ENCODE results near the gene OSBPL5.

Gene OSBPL5

GRCh38 chr11:3190600-3190999 is 25.5 kb upstream of the OSBPL5 start:
- Histone ChIP-seq H3K9me3 (ENCODE audit: control insufficient read depth in 5 of 5, low read length in 5 of 5) (no peaks in the 10 kb centered on the region), H3K27me3 (ENCODE audit: control insufficient read depth in 5 of 5, insufficient read depth in 4 of 5, low read length in 5 of 5) (peaks cover 0 to 9% (median 5%) of the 10 kb centered on the region in 5 donors), H3K4me3 (ENCODE audit: low read depth in 1 of 5, low read length in 5 of 5) (no peak overlapping the region), H3K4me1 (ENCODE audit: control insufficient read depth in 5 of 5, insufficient read depth in 5 of 5, low read length in 5 of 5) (peaks cover 0 to 3% (median 0%) of the 10 kb centered on the region in 5 donors), H3K9ac (ENCODE audit: low read length in 5 of 5) (no peak overlapping the region), H3K36me3 (ENCODE audit: control insufficient read depth in 5 of 5, insufficient read depth in 5 of 5, low read length in 5 of 5) (no peaks in the 10 kb centered on the region), H3K27ac (ENCODE audit: low read depth, low read length) (no peak overlapping the region)

DNA sequence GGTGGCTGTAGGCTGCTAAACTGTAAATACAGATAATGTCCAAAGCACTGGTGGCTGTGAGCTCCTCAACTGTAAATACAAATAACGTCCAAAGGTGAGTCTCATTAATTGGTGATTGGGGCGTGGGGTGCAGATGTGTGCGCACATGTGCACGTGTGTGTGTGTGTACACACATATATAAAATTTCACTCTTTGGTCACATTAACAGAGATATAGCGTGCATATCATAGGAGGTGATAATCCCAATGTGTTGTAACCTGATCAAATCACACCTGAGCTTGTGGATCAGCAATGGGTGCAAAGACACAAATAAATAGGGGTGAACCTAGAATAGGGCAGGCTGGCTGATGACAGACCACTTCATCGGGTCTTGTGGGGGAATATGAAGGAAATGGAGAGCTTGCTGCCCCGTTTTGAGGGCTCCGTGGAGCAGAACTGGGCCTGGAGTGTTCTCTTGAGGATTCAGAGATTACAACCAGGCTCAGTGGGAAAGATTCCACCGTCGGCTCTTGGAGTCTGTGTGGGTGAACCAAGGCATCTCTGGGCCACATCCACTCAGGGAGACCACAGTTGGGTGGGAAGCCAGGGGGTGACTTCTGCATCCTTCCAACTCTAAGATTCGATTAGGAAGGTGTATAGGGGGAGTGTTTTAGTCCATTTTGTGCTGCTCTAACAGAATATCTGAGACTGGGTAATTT is 24.9 kb upstream of the OSBPL5 start:
- H3K36me3 ChIP-seq (ENCODE audit: control insufficient read depth in 5 of 5, insufficient read depth in 5 of 5, low read length in 5 of 5): no peaks in the 10 kb centered on the region
- no peak overlapping the region for H3K9ac ChIP-seq (ENCODE audit: low read length in 5 of 5)
- no peak overlapping the region for H3K27ac ChIP-seq (ENCODE audit: low read depth, low read length)
- no peak overlapping the region for H3K4me3 ChIP-seq (ENCODE audit: low read depth in 1 of 5, low read length in 5 of 5)
- no peaks in the 10 kb centered on the region for H3K4me1 ChIP-seq (ENCODE audit: control insufficient read depth in 5 of 5, insufficient read depth in 5 of 5, low read length in 5 of 5)
- peaks cover 0 to 9% (median 5%) of the 10 kb centered on the region in 5 donors for H3K27me3 ChIP-seq (ENCODE audit: control insufficient read depth in 5 of 5, insufficient read depth in 4 of 5, low read length in 5 of 5)
- no peaks in the 10 kb centered on the region for H3K9me3 ChIP-seq (ENCODE audit: control insufficient read depth in 5 of 5, low read length in 5 of 5)

- no peak overlapping the region for H3K4me3 ChIP-seq (ENCODE audit: low read depth in 1 of 5, low read length in 5 of 5)
- H3K9ac ChIP-seq (ENCODE audit: low read length in 5 of 5): no peak overlapping the region
- H3K27me3 ChIP-seq (ENCODE audit: control insufficient read depth in 5 of 5, insufficient read depth in 4 of 5, low read length in 5 of 5): peaks cover 0 to 9% (median 5%) of the 10 kb centered on the region in 5 donors
- no peaks in the 10 kb centered on the region for H3K4me1 ChIP-seq (ENCODE audit: control insufficient read depth in 5 of 5, insufficient read depth in 5 of 5, low read length in 5 of 5)
- H3K36me3 ChIP-seq (ENCODE audit: control insufficient read depth in 5 of 5, insufficient read depth in 5 of 5, low read length in 5 of 5): no peaks in the 10 kb centered on the region
- H3K9me3 ChIP-seq (ENCODE audit: control insufficient read depth in 5 of 5, low read length in 5 of 5): no peaks in the 10 kb centered on the region
- no peak overlapping the region for H3K27ac ChIP-seq (ENCODE audit: low read depth, low read length)
These were observed 24.2 kb upstream of the OSBPL5 start for GRCh38 chr11:3189196-3189843.

DNA sequence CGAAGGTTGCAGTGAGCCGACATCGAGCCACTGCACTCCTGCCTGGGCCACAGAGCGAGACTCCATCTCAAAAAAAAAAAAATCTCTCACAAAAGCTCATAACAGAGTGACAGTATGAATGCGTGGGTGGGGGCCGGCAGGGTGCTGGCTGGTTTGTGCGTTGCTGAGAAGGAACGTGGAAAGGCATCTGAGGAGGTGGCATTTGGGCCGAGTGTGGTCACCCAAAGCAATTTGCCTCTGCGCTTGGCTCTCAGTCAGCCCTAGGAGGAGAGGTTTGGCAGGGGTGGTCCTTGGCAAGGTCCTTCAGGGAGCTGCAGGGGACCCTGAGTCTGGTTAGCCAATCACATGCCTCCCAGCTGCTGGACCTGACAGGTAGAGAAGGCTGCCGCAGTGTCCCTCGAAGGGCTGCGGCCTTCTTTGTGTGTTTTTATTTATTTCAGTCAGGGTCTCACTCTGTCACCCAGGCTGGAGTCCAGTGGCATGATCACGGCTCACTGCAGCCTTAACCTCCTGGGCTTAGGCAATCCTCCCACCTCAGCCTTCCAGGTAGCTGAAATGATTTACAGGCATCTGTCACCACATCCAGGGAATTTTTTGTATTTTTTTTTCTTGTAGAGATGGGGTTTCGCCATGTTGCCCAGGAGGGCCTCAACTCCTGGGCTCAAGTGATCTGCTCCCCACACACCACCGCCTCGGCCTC is 23.5 kb upstream of the OSBPL5 start:
- Histone ChIP-seq H3K36me3 (ENCODE audit: control insufficient read depth in 5 of 5, insufficient read depth in 5 of 5, low read length in 5 of 5) (no peaks in the 10 kb centered on the region), H3K9ac (ENCODE audit: low read length in 5 of 5) (no peak overlapping the region), H3K9me3 (ENCODE audit: control insufficient read depth in 5 of 5, low read length in 5 of 5) (no peaks in the 10 kb centered on the region), H3K27ac (ENCODE audit: low read depth, low read length) (no peak overlapping the region), H3K4me1 (ENCODE audit: control insufficient read depth in 5 of 5, insufficient read depth in 5 of 5, low read length in 5 of 5) (no peaks in the 10 kb centered on the region), H3K27me3 (ENCODE audit: control insufficient read depth in 5 of 5, insufficient read depth in 4 of 5, low read length in 5 of 5) (peaks cover 0 to 9% (median 5%) of the 10 kb centered on the region in 5 donors), H3K4me3 (ENCODE audit: low read depth in 1 of 5, low read length in 5 of 5) (no peak overlapping the region)

DNA sequence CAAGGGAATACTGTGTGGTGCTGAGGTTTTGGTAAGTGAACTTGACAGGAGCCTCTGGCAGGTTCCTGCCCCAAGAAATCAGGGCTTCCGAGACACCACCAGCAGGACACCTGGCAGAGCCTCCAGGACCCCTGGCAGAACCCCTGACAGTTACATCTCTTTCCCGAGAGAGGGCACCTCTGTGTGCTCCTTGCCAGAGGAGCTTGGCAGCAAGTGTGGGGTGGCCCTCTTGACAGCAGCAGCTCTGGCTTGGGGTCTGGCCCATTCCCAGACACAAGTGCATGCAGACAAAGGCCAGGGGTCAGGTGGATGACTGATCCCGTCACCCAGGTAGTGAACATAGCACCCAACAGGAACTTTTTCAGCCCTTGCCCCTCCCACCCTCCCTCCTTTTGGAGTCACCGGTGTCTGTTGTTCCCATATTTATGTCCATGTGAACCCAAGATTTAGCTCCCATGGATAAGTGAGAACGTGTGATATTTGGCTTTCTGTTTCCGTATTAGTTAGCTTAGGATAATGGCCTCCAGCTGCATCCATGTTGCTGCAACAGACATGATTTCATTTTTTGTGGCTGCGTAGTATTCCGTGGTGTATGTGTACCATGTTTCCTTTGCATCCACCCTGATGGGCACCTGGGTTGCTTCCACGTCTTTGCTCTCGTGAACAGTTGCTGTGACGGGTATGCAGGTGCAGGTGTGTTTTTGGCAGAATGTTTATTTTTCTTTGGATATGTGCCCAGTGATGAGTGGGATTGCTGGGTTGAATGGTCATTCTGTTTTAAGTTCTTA is 21.2 kb upstream of the OSBPL5 start:
- H3K36me3 ChIP-seq (ENCODE audit: control insufficient read depth in 5 of 5, insufficient read depth in 5 of 5, low read length in 5 of 5): no peaks in the 10 kb centered on the region
- H3K9me3 ChIP-seq (ENCODE audit: control insufficient read depth in 5 of 5, low read length in 5 of 5): no peaks in the 10 kb centered on the region
- no peak overlapping the region for H3K9ac ChIP-seq (ENCODE audit: low read length in 5 of 5)
- H3K4me3 ChIP-seq (ENCODE audit: low read depth in 1 of 5, low read length in 5 of 5): no peak overlapping the region
- H3K27ac ChIP-seq (ENCODE audit: low read depth, low read length): no peak overlapping the region
- no peaks in the 10 kb centered on the region for H3K4me1 ChIP-seq (ENCODE audit: control insufficient read depth in 5 of 5, insufficient read depth in 5 of 5, low read length in 5 of 5)
- H3K27me3 ChIP-seq (ENCODE audit: control insufficient read depth in 5 of 5, insufficient read depth in 4 of 5, low read length in 5 of 5): peaks cover 0 to 5% (median 5%) of the 10 kb centered on the region in 5 donors

DNA sequence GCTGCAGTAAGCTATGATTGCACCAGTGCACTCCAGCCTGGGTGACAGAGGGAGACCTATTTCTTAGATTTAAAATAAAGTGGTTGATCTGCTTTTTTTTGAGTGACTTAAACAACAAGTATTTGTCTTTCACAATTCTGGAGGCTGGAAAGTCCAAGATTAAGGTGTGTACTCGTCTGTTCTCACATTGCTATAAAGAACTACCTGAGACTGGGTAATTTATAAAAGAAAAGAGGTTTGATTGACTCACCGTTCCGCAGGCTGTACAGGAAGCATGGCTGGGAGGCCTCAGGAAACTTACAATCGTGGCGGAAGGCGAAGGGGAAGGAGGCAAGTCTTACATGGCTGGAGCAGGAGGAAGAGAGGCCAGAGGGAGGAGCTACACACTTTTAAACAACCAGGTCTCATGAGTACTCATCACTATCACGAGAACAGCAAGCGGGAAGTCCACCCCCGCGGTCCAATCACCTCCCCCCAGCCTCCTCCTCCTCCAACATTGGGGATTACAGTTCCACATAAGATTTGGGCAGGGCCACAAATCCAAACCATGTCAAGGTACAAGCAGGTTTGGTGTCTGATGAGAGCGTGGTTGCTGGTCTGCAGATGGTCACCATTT is 19.7 kb upstream of the OSBPL5 start:
- Histone ChIP-seq H3K4me1 (ENCODE audit: control insufficient read depth in 5 of 5, insufficient read depth in 5 of 5, low read length in 5 of 5) (no peaks in the 10 kb centered on the region), H3K36me3 (ENCODE audit: control insufficient read depth in 5 of 5, insufficient read depth in 5 of 5, low read length in 5 of 5) (no peaks in the 10 kb centered on the region), H3K9ac (ENCODE audit: low read length in 5 of 5) (no peak overlapping the region), H3K27ac (ENCODE audit: low read depth, low read length) (no peak overlapping the region), H3K4me3 (ENCODE audit: low read depth in 1 of 5, low read length in 5 of 5) (no peak overlapping the region), H3K9me3 (ENCODE audit: control insufficient read depth in 5 of 5, low read length in 5 of 5) (no peaks in the 10 kb centered on the region), H3K27me3 (ENCODE audit: control insufficient read depth in 5 of 5, insufficient read depth in 4 of 5, low read length in 5 of 5) (peaks cover 0 to 5% (median 4%) of the 10 kb centered on the region in 5 donors)

DNA sequence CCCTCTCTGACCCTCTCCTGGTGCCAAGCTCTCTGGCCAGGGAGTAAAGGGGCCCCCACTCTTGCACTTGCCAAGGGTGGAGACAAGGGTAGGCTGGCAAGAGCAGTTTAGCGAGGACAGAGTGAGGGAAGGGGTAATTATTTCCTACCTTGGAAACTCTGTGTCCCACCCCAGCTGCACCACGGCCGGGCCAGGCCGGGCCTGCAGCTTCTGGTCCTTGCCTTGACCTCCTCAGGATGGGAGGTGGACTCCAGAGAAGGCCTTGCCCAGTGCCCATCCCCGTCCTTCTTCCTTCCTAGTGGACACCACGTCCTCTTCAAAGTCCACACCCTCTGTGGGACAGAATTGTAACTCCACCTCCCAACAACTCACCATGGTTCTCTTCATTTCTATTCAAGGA is 18.4 kb upstream of the OSBPL5 start:
- Histone ChIP-seq H3K4me3 (ENCODE audit: low read depth in 1 of 5, low read length in 5 of 5) (no peak overlapping the region), H3K27ac (ENCODE audit: low read depth, low read length) (no peak overlapping the region), H3K9ac (ENCODE audit: low read length in 5 of 5) (no peak overlapping the region)

DNA sequence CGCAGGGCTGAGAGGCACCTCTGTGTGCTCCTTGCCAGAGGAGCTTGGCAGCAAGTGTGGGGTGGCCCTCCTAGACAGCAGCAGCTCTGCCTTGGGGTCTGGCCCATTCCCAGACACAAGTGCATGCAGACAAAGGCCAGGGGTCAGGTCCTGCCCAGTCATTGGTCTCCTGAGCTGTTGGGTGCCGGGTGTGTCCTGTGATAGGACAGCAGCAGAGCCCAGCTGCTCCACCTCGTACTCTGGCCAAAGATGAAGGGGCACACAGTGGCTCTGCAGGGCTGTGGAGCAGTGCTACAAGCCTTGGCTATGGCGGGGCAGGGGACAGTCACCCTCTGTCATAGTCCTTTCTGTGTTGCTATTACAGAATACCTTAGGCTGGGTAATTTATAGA is 17.3 kb upstream of the OSBPL5 start:
- no peak overlapping the region for H3K4me3 ChIP-seq (ENCODE audit: low read depth in 1 of 5, low read length in 5 of 5)
- H3K27me3 ChIP-seq (ENCODE audit: control insufficient read depth in 5 of 5, insufficient read depth in 4 of 5, low read length in 5 of 5): no peaks in the 10 kb centered on the region
- H3K9me3 ChIP-seq (ENCODE audit: control insufficient read depth in 5 of 5, low read length in 5 of 5): no peaks in the 10 kb centered on the region
- H3K9ac ChIP-seq (ENCODE audit: low read length in 5 of 5): no peak overlapping the region
- no peaks in the 10 kb centered on the region for H3K36me3 ChIP-seq (ENCODE audit: control insufficient read depth in 5 of 5, insufficient read depth in 5 of 5, low read length in 5 of 5)
- no peaks in the 10 kb centered on the region for H3K4me1 ChIP-seq (ENCODE audit: control insufficient read depth in 5 of 5, insufficient read depth in 5 of 5, low read length in 5 of 5)
- H3K27ac ChIP-seq (ENCODE audit: low read depth, low read length): no peak overlapping the region

More for the DNA sequence above, 18.4 kb upstream of the OSBPL5 start:
- H3K36me3 ChIP-seq (ENCODE audit: control insufficient read depth in 5 of 5, insufficient read depth in 5 of 5, low read length in 5 of 5): no peaks in the 10 kb centered on the region
- no peaks in the 10 kb centered on the region for H3K4me1 ChIP-seq (ENCODE audit: control insufficient read depth in 5 of 5, insufficient read depth in 5 of 5, low read length in 5 of 5)
- no peaks in the 10 kb centered on the region for H3K9me3 ChIP-seq (ENCODE audit: control insufficient read depth in 5 of 5, low read length in 5 of 5)
- H3K27me3 ChIP-seq (ENCODE audit: control insufficient read depth in 5 of 5, insufficient read depth in 4 of 5, low read length in 5 of 5): no peaks in the 10 kb centered on the region

GRCh38 chr11:3181725-3182461 is 16.8 kb upstream of the OSBPL5 start:
- no peak overlapping the region for H3K27ac ChIP-seq (ENCODE audit: low read depth, low read length)

More at GRCh38 chr11:3181725-3182461, 16.8 kb upstream of the OSBPL5 start:
- Histone ChIP-seq H3K27me3 (ENCODE audit: control insufficient read depth in 5 of 5, insufficient read depth in 4 of 5, low read length in 5 of 5) (no peaks in the 10 kb centered on the region), H3K9ac (ENCODE audit: low read length in 5 of 5) (no peak overlapping the region), H3K9me3 (ENCODE audit: control insufficient read depth in 5 of 5, low read length in 5 of 5) (peaks cover 0 to under 1% (median 0%) of the 10 kb centered on the region in 5 donors), H3K4me3 (ENCODE audit: low read depth in 1 of 5, low read length in 5 of 5) (no peak overlapping the region), H3K36me3 (ENCODE audit: control insufficient read depth in 5 of 5, insufficient read depth in 5 of 5, low read length in 5 of 5) (no peaks in the 10 kb centered on the region), H3K4me1 (ENCODE audit: control insufficient read depth in 5 of 5, insufficient read depth in 5 of 5, low read length in 5 of 5) (no peaks in the 10 kb centered on the region)

All from subcutaneous abdominal adipose tissue (tissue), 5 donors.